GM18517 (cell line): ENCODE data around the gene VCAM1.
"Not testable (repeated sequence)": the region's sequence is repeated elsewhere in the genome, so short reads cannot be mapped to it uniquely, and the experiment has no call there.

Source experiments
- ATAC-seq: cut with Tn5 transposase; IDR thresholded peaks from one replicate; pipeline ENCODE4 v1.9.1; 2021; ENCODE audit warnings: mild to moderate bottlenecking, moderate library complexity; ENCODE audit not compliant: unreplicated experiment

VCAM1 gene

GRCh38 chr1:100775483-100775882 is 55.9 kb downstream of the VCAM1 start:
- no peak for ATAC-seq

- ATAC-seq: no peak
These were observed 59.2 kb downstream of the VCAM1 start for GRCh38 chr1:100778748-100779147.

GRCh38 chr1:100780814-100781213 is 61.3 kb downstream of the VCAM1 start:
- no peak for ATAC-seq

- ATAC-seq: not testable (repeated sequence)
These were observed 62.2 kb downstream of the VCAM1 start for GRCh38 chr1:100781728-100782127.

GRCh38 chr1:100782473-100783039 is 63.0 kb downstream of the VCAM1 start:
- no peak for ATAC-seq

GRCh38 chr1:100785470-100786052 is 66.0 kb downstream of the VCAM1 start:
- no peak for ATAC-seq

GRCh38 chr1:100786870-100787269 is 67.3 kb downstream of the VCAM1 start:
- no peak for ATAC-seq
